RCC 7860 (cell line): ENCODE measurements around the gene CLMN.
"Not testable (repeated sequence)": the region's sequence is repeated elsewhere in the genome, so short reads cannot be mapped to it uniquely, and the experiment has no call there.

Experiments used
- DNase-seq: peaks from one replicate; pipeline ENCODE4 v3.0.0-alpha.2; 2015; ENCODE audit warnings: low spot score
- FAIRE-seq: peaks from 2 replicates; lab custom pipeline; 2012; peaks lifted over from hg19 to GRCh38; lab: Jason Lieb, UNC

CLMN gene

GRCh38 chr14:95146079-95146771 lies 173.5 kb downstream of the CLMN start:
- no peak for DNase-seq
- FAIRE-seq, result no peak

DNA sequence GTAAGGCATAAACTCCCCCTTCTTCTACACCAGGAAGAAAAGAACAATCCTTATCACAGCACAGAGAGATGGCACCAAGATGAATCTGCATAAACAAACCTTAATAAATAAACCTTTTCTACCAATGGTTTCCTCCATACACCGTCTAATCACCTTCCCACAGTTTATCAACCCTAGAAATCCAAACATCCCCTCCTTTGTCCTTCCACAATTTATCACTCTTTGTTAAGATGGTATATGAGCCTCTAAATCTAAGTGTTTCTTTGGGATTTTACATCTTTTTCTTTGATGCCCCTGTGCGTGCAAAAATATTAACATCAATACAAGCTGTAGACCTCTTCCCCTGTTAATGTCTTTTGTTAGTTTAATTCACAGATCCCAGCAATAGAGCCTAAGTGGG lies 174.9 kb downstream of the CLMN start:
- FAIRE-seq (no peak), DNase-seq (no peak)

- FAIRE-seq, result no peak
- DNase-seq, result no peak
Measured at GRCh38 chr14:95143808-95144620, 175.7 kb downstream of the CLMN start.

- DNase-seq (no peak), FAIRE-seq (no peak)
Measured at GRCh38 chr14:95142208-95142607, 177.5 kb downstream of the CLMN start.

GRCh38 chr14:95141684-95142083 lies 178.0 kb downstream of the CLMN start:
- DNase-seq (no peak), FAIRE-seq (no peak)

DNA sequence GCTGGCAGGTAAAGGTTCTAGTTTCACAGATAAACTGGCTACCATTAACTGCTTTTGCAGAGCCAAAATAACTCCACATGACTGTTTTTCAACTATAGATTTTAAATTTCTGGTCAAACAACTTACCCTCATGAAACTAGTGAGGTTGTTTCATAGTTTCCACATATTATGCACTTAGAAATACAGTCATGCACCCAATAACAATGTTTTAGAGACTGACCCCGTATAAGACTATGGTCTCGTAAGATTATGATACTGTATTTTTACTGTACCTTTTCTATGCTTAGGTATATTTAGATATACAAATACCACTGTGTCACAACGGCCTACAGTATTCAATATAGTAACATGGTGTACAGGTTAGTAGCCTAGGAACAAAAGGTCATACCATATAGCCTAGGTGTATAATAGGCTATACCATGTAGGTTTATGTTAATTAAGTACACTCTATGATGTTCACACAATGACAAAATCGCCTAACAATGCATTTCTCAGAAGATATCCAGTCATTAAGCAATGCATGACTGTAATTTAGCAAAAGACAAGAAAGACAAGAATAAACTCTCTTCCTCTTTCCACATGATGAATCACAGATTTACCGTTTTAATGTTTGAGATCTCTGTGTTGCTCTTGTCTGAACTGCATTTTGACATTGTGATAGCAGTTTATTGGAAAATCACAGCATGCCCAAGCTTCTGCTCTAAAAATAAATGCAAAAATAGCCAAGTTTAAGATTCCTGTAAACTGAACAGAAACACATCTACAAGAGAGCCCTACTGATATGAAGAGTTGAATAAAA lies 179.4 kb downstream of the CLMN start:
- FAIRE-seq (no peak), DNase-seq (no peak)

DNA sequence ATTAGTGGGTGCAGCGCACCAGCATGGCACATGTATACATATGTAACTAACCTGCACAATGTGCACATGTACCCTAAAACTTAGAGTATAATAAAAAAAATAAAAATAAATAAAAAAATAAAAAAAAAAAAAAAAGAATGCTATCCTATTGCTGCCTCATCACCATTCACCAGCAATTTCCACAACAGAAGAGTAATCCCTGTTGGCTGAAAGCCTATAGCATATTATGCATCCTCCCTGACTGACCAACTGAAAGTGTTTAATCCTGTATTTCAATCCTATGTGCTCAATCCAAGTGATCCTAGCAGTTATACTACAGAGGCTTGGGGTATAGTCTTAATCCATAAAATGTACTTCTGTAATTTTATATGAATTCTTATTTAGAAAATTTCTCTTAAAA lies 180.8 kb downstream of the CLMN start:
- no peak for FAIRE-seq
- DNase-seq, result no peak

DNA sequence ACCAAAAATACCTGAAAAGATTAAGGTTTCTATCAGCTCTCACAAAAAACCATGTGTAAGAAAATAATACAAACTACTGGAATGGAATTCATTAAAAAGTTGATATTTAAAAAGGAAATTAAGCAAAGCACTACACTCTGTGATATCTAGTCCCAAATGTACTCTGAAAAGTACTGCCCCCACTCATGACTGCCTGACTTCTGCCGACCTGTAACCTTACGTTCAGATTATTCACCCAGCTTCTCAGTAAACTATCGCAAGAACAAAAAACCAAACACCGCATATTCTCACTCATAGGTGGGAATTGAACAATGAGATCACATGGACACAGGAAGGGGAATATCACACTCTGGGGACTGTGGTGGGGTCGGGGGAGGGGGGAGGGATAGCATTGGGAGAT lies 181.3 kb downstream of the CLMN start:
- FAIRE-seq, DNase-seq: not testable (repeated sequence)

DNA sequence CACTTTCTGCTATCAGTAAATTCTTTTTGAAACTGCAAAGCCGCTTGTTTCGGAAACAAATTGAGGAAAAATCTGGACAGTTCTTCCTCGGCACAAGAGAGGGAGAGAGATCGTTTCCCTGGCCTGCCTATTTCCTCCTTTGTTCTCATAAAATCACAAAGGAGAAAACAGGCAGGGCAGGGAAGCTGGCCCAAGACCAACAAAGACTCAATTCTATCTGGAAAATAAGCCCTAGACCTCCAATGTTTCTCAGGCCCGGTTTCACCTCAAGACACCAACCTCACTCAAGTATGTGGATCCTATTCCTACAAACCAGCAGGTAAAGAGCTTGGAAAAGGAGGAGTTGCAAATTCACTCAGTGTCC lies 181.9 kb downstream of the CLMN start:
- no peak for FAIRE-seq
- no peak for DNase-seq

DNA sequence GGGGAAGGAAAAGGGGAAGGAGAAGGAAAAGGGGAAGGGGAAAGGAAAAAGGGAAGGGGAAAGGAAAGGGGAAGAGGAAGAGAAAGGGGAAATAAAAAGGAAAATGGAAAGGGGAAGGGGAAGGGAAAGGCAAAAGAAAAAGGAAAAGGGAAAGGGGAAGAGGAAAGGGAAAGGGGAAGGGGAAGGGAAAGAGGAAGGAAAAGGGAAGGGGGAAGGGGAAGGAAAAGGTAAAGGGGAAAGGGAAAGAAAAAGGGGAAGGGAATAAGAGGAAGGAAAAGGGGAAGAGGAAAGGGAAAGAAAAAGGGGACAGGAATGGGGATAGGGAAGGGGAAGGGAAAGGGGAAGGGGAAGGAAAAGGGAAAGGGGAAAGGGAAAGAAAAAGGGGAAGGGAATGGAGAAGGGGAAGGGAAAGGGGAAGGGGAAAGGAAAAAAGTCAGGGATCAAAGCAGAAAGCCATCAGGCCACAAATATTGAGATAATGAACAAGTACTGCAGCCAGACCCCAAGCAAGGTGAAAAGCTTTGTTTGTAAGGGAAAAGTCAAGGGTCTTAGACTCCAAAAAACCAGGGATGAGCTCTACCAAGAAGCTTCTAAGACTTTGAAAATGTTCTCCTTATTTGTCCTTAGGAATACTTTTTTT lies 182.4 kb downstream of the CLMN start:
- DNase-seq, result no peak
- no peak for FAIRE-seq

GRCh38 chr14:95136631-95137030 lies 183.1 kb downstream of the CLMN start:
- DNase-seq (no peak), FAIRE-seq (no peak)

DNA sequence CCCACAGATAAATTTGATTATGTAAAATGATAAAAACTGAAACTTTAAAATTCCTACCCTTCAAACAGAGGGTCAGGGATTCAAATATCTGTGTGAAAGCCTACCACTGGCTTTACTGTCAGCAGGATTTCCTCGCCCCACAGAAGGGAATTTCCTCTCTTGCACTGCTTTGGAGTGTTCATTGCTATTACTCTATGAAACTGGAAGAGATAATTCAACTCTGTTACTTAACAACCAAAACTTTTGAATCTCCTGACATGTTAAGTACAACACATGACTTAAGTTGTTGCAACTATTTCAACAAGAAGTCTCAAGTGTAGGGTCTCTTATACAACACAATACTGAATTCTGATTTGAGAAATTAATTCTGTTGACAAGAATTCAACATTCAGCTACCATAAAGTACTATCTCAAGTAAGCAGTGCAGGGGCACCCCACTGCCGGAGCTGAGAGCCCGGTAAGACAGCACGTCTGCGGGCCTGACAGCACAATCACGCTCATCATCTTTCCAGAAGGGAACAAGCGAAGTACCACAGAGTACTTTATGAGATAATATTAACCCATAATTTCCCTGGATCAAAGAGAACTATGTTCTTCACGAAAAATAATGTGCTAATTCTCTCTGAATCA lies 185.3 kb downstream of the CLMN start:
- FAIRE-seq, result no peak
- DNase-seq, result no peak

DNA sequence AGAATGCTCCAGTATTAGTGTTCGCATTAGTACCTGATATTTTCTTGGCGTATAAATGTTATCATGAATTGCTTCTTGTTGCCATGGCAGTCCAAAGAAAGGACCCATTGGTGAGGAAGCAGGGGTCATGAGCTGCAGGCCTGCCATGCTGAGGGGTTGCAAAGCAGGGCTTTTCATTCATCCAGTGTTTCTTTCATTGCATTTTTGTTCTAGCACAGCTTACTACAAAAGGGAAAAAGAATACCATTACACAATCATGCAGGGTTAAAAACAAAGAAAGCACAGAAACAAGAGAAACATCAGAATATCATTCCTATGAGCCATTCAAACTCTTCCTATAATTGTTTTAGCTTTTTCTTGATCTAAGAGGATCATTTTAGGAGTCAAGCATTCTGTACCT lies 186.4 kb downstream of the CLMN start:
- FAIRE-seq, result no peak
- DNase-seq, result no peak

- no peak for FAIRE-seq
- no peak for DNase-seq
Measured at GRCh38 chr14:95132760-95133159, 186.9 kb downstream of the CLMN start.
